ENCODE measurements around the gene ABCC11. TPM values are rescaled to one million over a fixed set of nuclear protein-coding genes. Genes with fewer than 3 reads are reported as not detected.

Gene ABCC11
- total and polyA plus RNA-seq, 2 of the 13 experiments (the other 11 are each of a cell fraction or from before 2014, with no cell fraction given), result 1.0 to 1.4 TPM

GRCh38 chr16:48203974-48204824, 43.1 kb downstream of the ABCC11 start (continued):
- TF ChIP-seq CENPBD1 (CRISPR knock-in tag; IDR thresholded peaks at IDR 0.05; ENCODE audit: borderline replicate concordance, low read depth) (no peak), HMGXB4 (CRISPR knock-in tag; IDR thresholded peaks at IDR 0.05; ENCODE audit: borderline replicate concordance in 1 of 2, low read depth in 1 of 2) (peak; percentile 18 to 87; a peak in 3 of 4 replicates), AHDC1 (CRISPR knock-in tag; IDR thresholded peaks at IDR 0.05; ENCODE audit: borderline replicate concordance) (peak; percentile 100), ZNF776 (CRISPR knock-in tag; IDR thresholded peaks at IDR 0.05) (no peak), ZMAT5 (CRISPR knock-in tag; IDR thresholded peaks at IDR 0.05; ENCODE audit: borderline replicate concordance, low read depth) (no peak), REL (CRISPR knock-in tag; conservative IDR thresholded peaks at IDR 0.05) (0 out of 2 replicates have a peak, but pooled peaks have one; percentile 29), ZNF318 (CRISPR knock-in tag; IDR thresholded peaks at IDR 0.05) (peak; percentile 42; the same call in 1 of the 2 replicates), ZNF660 (CRISPR knock-in tag; IDR thresholded peaks at IDR 0.05; ENCODE audit: borderline replicate concordance, low read depth) (no peak), NFE2L1 (CRISPR knock-in tag; IDR thresholded peaks at IDR 0.05; ENCODE audit: borderline replicate concordance) (no peak)

Measured in HepG2 (cell line).